Neuronal stem cell (in vitro differentiated cells): ENCODE measurements around the gene RBMS3.
"Not testable (repeated sequence)": the region's sequence is repeated elsewhere in the genome, so short reads cannot be mapped to it uniquely, and the experiment has no call there.

Experiments used
- DNase-seq: peaks from one replicate; pipeline ENCODE4 v3.0.0-alpha.2; 2013; ENCODE audit warnings: low spot score
- H2AFZ ChIP-seq: one replicate; pipeline ENCODE4 v1.6.1; 2013; ENCODE audit warnings: mild to moderate bottlenecking, low read length, inconsistent platforms
- H2AK5ac ChIP-seq: 2 replicates; pipeline ENCODE4 v1.6.1; 2013; ENCODE audit warnings: low read depth, mild to moderate bottlenecking, inconsistent platforms, low read length, moderate library complexity, mixed read lengths
- H2BK120ac ChIP-seq: 2 replicates; pipeline ENCODE4 v1.6.1; 2013; ENCODE audit warnings: low read depth, mild to moderate bottlenecking, inconsistent platforms, low read length, moderate library complexity, mixed read lengths
- H2BK12ac ChIP-seq: one replicate; pipeline ENCODE4 v1.6.1; 2013; ENCODE audit warnings: low read length, inconsistent platforms
- H2BK15ac ChIP-seq: 2 replicates; pipeline ENCODE4 v1.6.1; 2013; ENCODE audit warnings: mild to moderate bottlenecking, low read length, inconsistent platforms, mixed read lengths
- H2BK5ac ChIP-seq: one replicate; pipeline ENCODE4 v1.6.1; 2013; ENCODE audit warnings: inconsistent platforms, mild to moderate bottlenecking, low read length, moderate library complexity
- H3K14ac ChIP-seq: one replicate; pipeline ENCODE4 v1.6.1; 2013; ENCODE audit warnings: low read length, inconsistent platforms
- H3K18ac ChIP-seq: 2 replicates; pipeline ENCODE4 v1.6.1; 2013; ENCODE audit warnings: low read length, inconsistent platforms
- H3K23ac ChIP-seq: 2 replicates; pipeline ENCODE4 v1.6.1; 2013; ENCODE audit warnings: low read depth, mild to moderate bottlenecking, mixed read lengths, low read length, inconsistent platforms; ENCODE audit not compliant: poor library complexity
- H3K27ac ChIP-seq: replicated peaks from 3 replicates; pipeline ENCODE4 v1.5.1; 2013; ENCODE audit warnings: low read length, inconsistent platforms
- H3K27me3 ChIP-seq, 3 experiments: 2 replicates each; pipeline ENCODE4 v1.6.1; 2013; ENCODE audit warnings: low read length in 3 of 3, mild to moderate bottlenecking in 2 of 3, inconsistent platforms in 1 of 3, low read depth in 1 of 3, mixed read lengths in 1 of 3, moderate library complexity in 1 of 3; ENCODE audit not compliant: control insufficient read depth in 3 of 3, insufficient read depth in 3 of 3
- H3K36me3 ChIP-seq, 2 donors: replicated peaks in 1 of 2; 2 replicates each; pipeline ENCODE4 v1.6.1; 2013; ENCODE audit warnings: low read length in 2 of 2; ENCODE audit not compliant: control insufficient read depth in 2 of 2, insufficient read depth in 2 of 2
- H3K4ac ChIP-seq: 2 replicates; pipeline ENCODE4 v1.6.1; 2013; ENCODE audit warnings: inconsistent platforms, mild to moderate bottlenecking, low read length, moderate library complexity
- H3K4me1 ChIP-seq, 2 donors: 1 replicate in 1 of 2; 2 replicates in 1 of 2; pipeline ENCODE4 v1.6.1; 2013; ENCODE audit warnings: low read length in 2 of 2, low read depth in 1 of 2; ENCODE audit not compliant: control insufficient read depth in 2 of 2, insufficient read depth in 1 of 2
- H3K4me2 ChIP-seq: one replicate; pipeline ENCODE4 v1.6.1; 2013; ENCODE audit warnings: mild to moderate bottlenecking, low read length, inconsistent platforms; ENCODE audit not compliant: insufficient read depth, poor library complexity, severe bottlenecking
- H3K4me3 ChIP-seq, 2 donors: 2 replicates each; pipeline ENCODE4 v1.5.1; 2013; ENCODE audit warnings: low read length in 2 of 2, mild to moderate bottlenecking in 2 of 2, inconsistent platforms in 1 of 2, moderate library complexity in 1 of 2
- H3K79me1 ChIP-seq: one replicate; pipeline ENCODE4 v1.6.1; 2013; ENCODE audit warnings: low read depth, mild to moderate bottlenecking, inconsistent platforms, low read length, moderate library complexity
- H3K9ac ChIP-seq: one replicate; pipeline ENCODE4 v1.6.1; 2013; ENCODE audit warnings: mild to moderate bottlenecking, low read depth, low read length, inconsistent platforms; ENCODE audit not compliant: poor library complexity
- H3K9me3 ChIP-seq, 2 donors: replicated peaks in 1 of 2; 2 replicates each; pipeline versions ENCODE3 to v1.6.1; 2013; ENCODE audit warnings: low read length in 2 of 2, mild to moderate bottlenecking in 2 of 2, inconsistent platforms in 1 of 2, low read depth in 1 of 2, mixed read lengths in 1 of 2, moderate library complexity in 1 of 2; ENCODE audit not compliant: control insufficient read depth in 2 of 2, insufficient read depth in 1 of 2
- H4K8ac ChIP-seq: one replicate; pipeline ENCODE4 v1.6.1; 2013; ENCODE audit warnings: low read depth, mild to moderate bottlenecking, inconsistent platforms, low read length, moderate library complexity
- H4K91ac ChIP-seq: one replicate; pipeline ENCODE4 v1.6.1; 2013; ENCODE audit warnings: low read length, low read depth, mild to moderate bottlenecking, inconsistent platforms; ENCODE audit not compliant: poor library complexity
- WGBS, 2 donors: extraction: QIAGEN DNeasy Blood & Tissue Kit; methylation state at CpG; one replicate each; pipeline ENCODE4 v1.1.7; 2013; ENCODE audit warnings: missing lambda C conversion rate in 2 of 2, mixed read lengths in 1 of 2; ENCODE audit not compliant: insufficient read length in 2 of 2, insufficient replicate concordance in 1 of 2; ENCODE audit errors: extremely low coverage in 2 of 2; 5-methylcytosine and 5-hydroxymethylcytosine counted together

Gene RBMS3

DNA sequence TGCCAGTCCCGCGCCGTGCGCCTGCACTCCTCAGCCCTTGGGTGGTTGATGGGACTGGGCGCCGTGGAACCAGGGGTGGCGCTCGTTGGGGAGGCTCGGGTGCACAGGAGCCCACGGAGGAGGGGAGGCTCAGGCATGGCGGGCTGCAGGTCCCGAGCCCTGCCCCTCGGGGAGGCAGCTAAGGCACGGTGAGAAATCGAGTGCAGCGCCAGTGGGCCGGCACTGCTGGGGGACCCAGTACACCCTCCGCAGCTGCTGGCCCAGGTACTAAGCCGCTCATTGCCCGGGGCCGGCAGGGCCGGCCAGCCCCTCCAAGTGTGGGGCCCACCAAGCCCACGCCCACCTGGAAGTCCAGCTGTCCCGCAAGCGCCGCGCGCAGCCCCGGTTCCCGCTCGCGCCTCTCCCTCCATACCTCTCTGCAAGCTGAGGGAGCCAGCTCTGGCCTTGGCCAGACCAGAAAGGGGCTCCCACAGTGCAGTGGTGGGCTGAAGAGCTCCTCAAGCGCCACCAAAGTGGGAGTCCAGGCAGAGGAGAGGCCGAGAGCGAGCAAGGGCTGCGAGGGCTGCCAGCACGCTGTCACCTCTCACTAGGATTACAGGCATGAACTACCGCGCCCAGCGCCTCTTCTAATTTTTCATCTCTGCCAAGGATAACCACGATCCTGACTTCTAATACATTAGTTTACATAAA is 192.8 kb downstream of the RBMS3 start:
- not testable (repeated sequence) for H2AK5ac ChIP-seq, H3K27ac ChIP-seq, H3K4ac ChIP-seq, DNase-seq, H3K18ac ChIP-seq, H3K27me3 ChIP-seq, H4K8ac ChIP-seq, H2BK5ac ChIP-seq, H2AFZ ChIP-seq, H2BK12ac ChIP-seq, H3K4me1 ChIP-seq, H3K4me3 ChIP-seq, H3K4me2 ChIP-seq, H2BK120ac ChIP-seq, H3K36me3 ChIP-seq, H4K91ac ChIP-seq, H3K9ac ChIP-seq, H3K79me1 ChIP-seq, H3K14ac ChIP-seq, H3K9me3 ChIP-seq, H2BK15ac ChIP-seq, H3K23ac ChIP-seq
- no CpG with 5 or more reads among the region's 41 CpGs for WGBS, 2 donors

DNA sequence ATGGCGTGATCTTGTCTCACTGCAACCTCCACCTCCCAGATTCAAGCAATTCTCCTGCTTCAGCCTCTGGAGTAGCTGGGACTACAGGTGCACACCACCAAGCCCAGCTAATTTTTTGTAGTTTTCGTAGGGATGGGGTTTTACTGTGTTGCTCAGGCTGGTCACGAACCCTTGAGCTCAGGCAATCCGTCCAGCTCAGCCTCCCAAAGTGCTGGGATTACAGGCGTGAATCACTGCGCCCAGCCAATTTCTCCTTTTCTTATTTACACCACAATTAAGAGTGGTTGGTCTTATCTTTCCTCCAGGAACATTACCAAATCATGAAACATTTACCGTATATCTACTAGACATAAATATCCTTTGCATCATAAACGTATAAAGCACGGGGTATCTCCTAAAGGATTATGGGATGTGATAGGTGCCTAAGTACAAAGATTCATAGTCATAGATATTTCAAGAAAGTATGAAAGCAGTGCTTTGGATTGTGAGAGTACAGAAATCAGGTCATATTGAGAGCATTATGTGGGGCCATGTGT is 194.5 kb downstream of the RBMS3 start:
- Histone ChIP-seq H3K14ac (no peak overlapping the region), H3K4me2 (no peak overlapping the region), H2BK120ac (no peak overlapping the region), H2AFZ (no peak overlapping the region), H2BK15ac (no peak overlapping the region), H3K4ac (no peak overlapping the region), H4K8ac (no peak overlapping the region), H3K36me3 (no peaks in the 10 kb centered on the region), H3K79me1 (no peaks in the 10 kb centered on the region), H2BK5ac (no peak overlapping the region), H3K23ac (no peak overlapping the region), H4K91ac (no peak overlapping the region), H3K9ac (no peak overlapping the region), H3K9me3 (no peaks in the 10 kb centered on the region), H2BK12ac (no peak overlapping the region), H3K18ac (no peak overlapping the region), H3K27me3 (no peaks in the 10 kb centered on the region), H2AK5ac (no peak overlapping the region), H3K4me3 (no peak overlapping the region), H3K27ac (no peak overlapping the region), H3K4me1 (peaks cover 2 to 3% of the 10 kb centered on the region in 2 donors)
- no CpG with 5 or more reads among the region's 9 CpGs for WGBS, 2 donors
- no peak for DNase-seq

DNA sequence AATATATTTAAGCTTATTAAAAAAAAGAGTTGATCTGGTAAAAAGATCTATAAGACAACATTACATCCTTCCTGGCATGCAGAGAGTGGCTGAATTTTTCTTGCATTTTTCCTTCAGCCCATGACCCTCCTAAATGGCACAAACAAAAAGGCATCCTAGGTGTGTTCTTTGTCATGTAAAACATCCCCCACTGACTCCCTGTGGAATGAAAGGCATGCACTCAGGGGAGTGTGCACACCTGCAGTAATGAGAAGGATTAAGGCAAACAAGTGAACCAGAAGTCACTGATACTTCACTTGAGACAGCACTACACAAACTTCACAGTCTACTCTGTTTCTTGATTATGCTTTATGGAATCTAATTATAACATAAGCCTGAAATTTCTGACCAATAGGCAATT is 195.0 kb downstream of the RBMS3 start:
- no peak overlapping the region for H2BK120ac ChIP-seq
- no peaks in the 10 kb centered on the region for H3K27me3 ChIP-seq
- no peaks in the 10 kb centered on the region for H3K79me1 ChIP-seq
- H2BK15ac ChIP-seq, result no peak overlapping the region
- no peaks in the 10 kb centered on the region for H3K36me3 ChIP-seq
- H3K14ac ChIP-seq, result no peak overlapping the region
- H3K4me3 ChIP-seq, result no peak overlapping the region
- H3K9ac ChIP-seq, result no peak overlapping the region
- H3K9me3 ChIP-seq, result no peaks in the 10 kb centered on the region
- H2BK5ac ChIP-seq, result no peak overlapping the region
- H3K27ac ChIP-seq, result no peak overlapping the region
- peaks cover 2 to 3% of the 10 kb centered on the region in 2 donors for H3K4me1 ChIP-seq
- no peak overlapping the region for H3K23ac ChIP-seq
- no peak overlapping the region for H3K4ac ChIP-seq
- H2AFZ ChIP-seq, result no peak overlapping the region
- H3K4me2 ChIP-seq, result no peak overlapping the region
- no peak overlapping the region for H4K8ac ChIP-seq
- H2BK12ac ChIP-seq, result no peak overlapping the region
- H3K18ac ChIP-seq, result no peak overlapping the region
- H2AK5ac ChIP-seq, result no peak overlapping the region
- peak; percentile 9 for DNase-seq
- H4K91ac ChIP-seq, result no peak overlapping the region

DNA sequence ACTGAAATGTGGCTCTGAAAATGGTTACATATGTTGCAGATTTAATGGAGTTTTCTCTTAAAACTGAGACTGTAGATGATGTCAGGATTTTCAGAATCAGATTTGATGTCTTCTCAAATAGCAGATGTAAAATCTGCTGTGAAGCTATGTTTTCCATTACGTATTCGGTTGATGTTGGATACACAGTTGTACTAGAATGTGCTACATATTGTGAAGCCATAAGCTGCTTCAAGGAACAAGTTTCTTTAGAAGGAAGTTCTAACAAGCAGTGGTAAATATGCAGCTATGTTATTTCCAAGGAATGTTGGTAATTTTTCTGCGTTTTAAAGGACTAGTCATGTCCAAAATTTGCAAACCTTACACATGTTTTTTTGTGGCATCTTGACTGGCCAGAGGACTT is 197.7 kb downstream of the RBMS3 start:
- Histone ChIP-seq H3K4me1 (peaks cover 2 to 3% of the 10 kb centered on the region in 2 donors), H3K36me3 (no peaks in the 10 kb centered on the region), H3K79me1 (no peaks in the 10 kb centered on the region), H3K4me3 (no peak overlapping the region), H2AK5ac (no peak overlapping the region), H4K8ac (no peak overlapping the region), H4K91ac (no peak overlapping the region), H3K14ac (no peak overlapping the region), H3K18ac (no peak overlapping the region), H3K27ac (no peak overlapping the region), H2AFZ (no peak overlapping the region), H2BK15ac (no peak overlapping the region), H2BK12ac (no peak overlapping the region), H3K27me3 (no peaks in the 10 kb centered on the region), H2BK5ac (no peak overlapping the region), H2BK120ac (no peak overlapping the region), H3K23ac (no peak overlapping the region), H3K4ac (no peak overlapping the region), H3K4me2 (no peak overlapping the region), H3K9ac (no peak overlapping the region), H3K9me3 (no peaks in the 10 kb centered on the region)
- no CpG with 5 or more reads among the region's 3 CpGs for WGBS, 2 donors
- no peak for DNase-seq
